Left renal cortex interstitium (tissue), 4 donors: ENCODE data around the gene SYNE1. TPM values are rescaled to one million over a fixed set of nuclear protein-coding genes. Genes with fewer than 3 reads are reported as not detected.
"Not testable (repeated sequence)": the region's sequence is repeated elsewhere in the genome, so short reads cannot be mapped to it uniquely, and the experiment has no call there.

Experiments
- DNase-seq, 4 donors: peaks; one replicate each; pipeline ENCODE4 v3.0.0-alpha.2; 2013; ENCODE audit warnings: low read depth in 4 of 4, low spot score in 2 of 4, missing footprints in 1 of 4
- polyA plus RNA-seq, 4 donors: library from polyadenylated mRNA; unstranded; fragments of 120-200 nt; gene quantifications; one replicate each; pipeline ENCODE4 v1.2.1, GENCODE V29; 2013; ENCODE audit not compliant: insufficient read length in 4 of 4

Gene SYNE1
- polyA plus RNA-seq, 4 donors, result 85.2 to 106 (median 101) TPM

DNA sequence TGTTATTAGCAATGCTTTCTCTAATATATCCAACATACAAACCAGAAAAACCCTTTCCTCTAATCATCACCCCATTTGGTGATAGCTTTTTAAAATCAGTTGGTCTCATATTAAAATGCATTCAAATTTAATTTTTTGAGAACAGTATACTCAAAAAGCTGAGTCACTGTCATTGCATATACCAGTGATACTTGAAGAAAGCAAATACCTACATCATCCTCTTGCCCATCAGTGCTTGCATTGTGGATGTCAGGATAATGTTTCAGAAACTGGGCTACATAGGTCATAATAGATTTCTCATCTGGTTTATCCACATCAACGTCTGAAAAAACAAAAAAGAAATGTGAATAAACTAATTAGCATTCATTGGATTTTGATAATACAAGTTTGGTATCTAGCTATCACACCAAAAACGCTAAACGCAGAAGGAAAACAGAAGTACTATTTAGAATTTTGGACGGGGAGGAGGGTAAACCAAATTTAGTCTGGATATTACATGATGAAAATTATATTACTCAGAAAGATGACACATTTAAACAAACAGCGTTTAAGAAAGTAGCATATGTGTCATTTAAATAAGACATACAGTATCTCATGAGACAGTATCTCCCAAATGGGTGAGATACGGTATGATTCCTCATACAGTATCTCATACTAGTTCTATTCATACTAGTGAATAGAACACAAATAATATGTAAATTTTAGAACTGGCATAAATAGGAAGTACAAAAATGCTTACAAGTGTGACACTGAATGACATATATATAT is 134.6 kb downstream of the SYNE1 start:
- no peak for DNase-seq

DNA sequence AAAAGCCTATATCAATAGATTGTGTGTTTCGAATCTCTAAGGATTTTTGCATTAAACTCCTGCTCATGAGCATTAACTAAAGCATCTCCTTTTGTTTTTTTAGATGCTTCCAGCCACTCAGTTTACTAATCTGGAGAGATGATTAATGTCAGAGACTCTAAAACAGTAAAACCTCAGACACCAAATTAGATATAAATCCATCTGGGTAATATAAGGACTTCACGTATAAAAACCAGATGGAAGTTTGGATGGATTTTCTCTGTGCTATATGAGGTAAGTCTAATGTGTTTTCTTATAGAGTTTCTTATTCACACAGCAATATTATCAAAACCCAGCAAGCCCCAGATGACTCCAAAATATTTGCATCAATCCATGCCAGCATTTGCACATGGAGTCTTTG is 137.2 kb downstream of the SYNE1 start:
- DNase-seq, result no peak

DNA sequence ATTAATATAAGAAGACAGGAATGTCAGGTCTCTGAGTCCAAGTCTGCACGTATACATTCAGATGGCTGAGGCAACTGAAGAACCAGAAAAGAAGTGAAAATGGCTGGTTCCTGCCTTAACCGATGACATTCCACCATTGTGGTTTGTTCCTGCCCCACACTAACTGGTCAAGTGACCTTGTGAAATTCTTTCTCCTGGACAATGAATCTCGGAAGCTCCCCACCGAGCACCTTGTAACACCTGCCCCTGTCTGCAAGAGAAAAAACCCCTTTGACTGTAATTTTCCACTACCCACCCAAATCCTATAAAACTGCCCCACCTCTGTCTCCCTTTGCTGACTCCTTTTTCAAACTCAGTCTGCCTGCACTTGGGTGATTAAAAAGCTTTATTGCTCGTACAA is 140.4 kb downstream of the SYNE1 start:
- DNase-seq, result no peak

DNA sequence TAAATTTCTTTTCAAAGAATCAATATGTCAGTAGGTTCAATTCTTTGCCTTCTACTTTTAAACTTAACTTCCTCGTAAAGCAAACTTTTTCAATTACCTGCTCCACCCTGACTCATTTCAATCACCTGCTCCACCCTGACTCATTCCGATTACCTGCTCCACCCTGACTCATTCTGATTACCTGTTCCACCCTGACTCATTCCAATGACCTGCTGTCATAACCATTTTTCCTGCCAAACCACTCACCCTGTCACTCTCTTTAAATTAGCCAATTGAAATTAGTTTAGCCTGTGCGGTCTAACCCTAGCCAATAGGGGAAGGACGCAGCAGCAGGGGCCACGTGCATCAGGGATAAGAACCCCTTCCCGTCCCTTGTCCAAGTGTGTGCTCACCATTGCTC is 141.7 kb downstream of the SYNE1 start:
- DNase-seq, result not testable (repeated sequence)

DNA sequence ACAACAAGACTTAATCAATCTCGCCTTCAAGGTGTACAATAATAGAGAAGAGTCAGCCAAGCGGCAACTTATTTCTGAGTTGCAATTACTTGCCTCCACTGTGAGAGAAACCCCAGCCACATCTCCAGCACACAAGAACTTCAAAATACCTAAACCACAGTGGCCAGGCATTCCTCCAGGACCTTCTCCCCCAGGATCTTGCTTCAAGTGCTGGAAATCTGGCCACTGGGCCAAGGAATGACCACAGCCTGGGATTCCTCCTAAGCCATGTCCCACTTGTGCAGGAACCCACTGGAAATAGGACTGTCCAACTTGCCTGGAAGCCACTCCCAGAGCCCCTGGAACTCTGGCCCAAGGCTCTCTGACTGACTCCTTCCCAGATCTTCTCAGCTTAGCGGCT is 144.9 kb downstream of the SYNE1 start:
- not testable (repeated sequence) for DNase-seq

GRCh38 chr6:152491501-152491900 is 145.7 kb downstream of the SYNE1 start:
- DNase-seq, result not testable (repeated sequence)

GRCh38 chr6:152490971-152491378 is 146.2 kb downstream of the SYNE1 start:
- not testable (repeated sequence) for DNase-seq

DNA sequence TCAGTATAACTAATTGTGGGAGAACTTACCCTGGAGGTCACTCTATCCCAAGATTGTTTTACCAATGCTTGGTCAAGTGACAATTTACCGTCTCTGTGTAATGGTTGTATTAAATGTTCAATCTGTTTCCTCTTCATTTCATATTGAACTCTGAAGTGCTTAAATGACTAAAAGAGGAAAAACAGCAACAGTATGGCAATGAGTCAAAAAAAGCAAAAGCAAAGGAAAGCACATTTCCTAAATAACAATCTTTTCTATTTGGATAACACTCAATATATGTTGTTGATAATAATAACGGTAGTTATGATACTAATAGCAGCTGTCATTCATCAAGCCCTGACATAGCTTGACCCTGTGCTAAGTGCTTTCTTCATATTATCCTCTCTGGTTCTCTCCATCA is 152.4 kb downstream of the SYNE1 start:
- DNase-seq, result no peak

DNA sequence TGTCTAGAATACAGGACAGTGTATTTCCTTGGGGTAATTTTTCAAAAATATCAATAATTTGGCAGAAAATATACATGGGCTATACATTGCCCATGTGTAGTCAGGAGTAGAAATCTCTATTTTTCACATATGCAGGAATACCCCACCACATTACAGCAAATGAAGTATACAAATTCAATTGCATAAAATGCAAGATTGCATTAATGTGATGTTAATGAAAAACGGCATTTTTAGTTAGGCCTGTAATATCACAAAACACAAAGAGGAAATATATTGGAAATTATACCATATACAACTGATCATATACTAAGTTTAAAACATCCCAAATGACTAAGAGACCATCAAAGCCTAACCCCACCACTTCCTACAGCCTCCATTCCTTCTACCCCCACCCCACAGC is 154.9 kb downstream of the SYNE1 start:
- DNase-seq, result no peak

DNA sequence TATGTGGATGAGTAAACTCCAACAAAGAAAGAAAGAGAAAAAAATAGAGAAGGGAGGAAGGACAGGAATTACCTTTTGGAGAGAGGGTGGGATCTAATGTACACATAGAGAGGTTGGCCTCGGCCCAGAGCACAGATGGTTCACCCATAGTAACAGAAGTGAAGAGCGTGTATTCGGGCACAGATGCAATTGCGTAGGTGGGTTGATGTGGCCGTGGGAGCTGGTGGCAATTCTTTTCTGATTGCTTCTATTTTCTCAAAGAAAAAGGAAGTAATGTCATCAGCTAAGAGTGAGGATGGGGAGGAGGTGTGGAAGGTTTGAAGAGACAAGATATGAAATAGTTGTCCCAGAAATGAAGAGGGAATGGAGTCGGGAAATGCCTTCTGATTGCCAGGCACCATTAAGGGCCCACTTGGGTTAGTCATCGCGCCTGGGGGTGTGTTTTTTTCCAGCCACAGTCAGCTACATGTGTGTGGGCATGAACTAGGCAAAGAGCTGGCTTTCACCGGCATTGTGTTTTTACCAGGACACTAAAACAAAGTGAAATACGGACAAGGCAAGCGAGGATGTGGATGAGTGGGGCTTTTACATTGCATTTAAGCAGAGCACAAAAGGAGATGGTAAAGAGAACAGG is 158.7 kb downstream of the SYNE1 start:
- no peak for DNase-seq

- no peak for DNase-seq
These were observed 162.8 kb downstream of the SYNE1 start for GRCh38 chr6:152474354-152474753.

DNA sequence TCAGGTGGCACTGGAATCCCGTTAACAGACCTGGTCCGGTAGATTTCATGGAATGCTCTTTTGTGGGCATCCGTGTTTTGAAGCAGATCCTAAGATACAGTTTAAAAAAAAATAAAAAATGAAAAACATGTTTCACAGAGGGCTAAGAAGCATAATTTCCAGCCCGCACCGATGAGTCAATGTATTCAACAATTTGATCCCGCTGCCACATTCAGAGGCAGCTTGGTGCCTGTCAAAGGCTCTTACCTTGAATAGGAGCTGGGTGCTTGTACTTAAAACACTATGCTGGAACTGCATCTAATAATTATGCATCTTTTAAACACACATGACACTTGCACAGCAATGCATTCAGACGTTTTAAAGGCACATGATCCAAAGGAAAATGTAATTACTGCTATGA is 164.8 kb downstream of the SYNE1 start:
- no peak for DNase-seq

GRCh38 chr6:152471456-152472265 is 165.5 kb downstream of the SYNE1 start:
- DNase-seq, result peak; percentile 13 to 48 (median 34)

- no peak for DNase-seq
These were observed 174.0 kb downstream of the SYNE1 start for GRCh38 chr6:152463164-152463563.

- no peak for DNase-seq
These were observed 174.4 kb downstream of the SYNE1 start for GRCh38 chr6:152462716-152463115.

GRCh38 chr6:152461556-152461955 is 175.6 kb downstream of the SYNE1 start:
- DNase-seq, result no peak

GRCh38 chr6:152458648-152459644 is 178.2 kb downstream of the SYNE1 start:
- no peak for DNase-seq

DNA sequence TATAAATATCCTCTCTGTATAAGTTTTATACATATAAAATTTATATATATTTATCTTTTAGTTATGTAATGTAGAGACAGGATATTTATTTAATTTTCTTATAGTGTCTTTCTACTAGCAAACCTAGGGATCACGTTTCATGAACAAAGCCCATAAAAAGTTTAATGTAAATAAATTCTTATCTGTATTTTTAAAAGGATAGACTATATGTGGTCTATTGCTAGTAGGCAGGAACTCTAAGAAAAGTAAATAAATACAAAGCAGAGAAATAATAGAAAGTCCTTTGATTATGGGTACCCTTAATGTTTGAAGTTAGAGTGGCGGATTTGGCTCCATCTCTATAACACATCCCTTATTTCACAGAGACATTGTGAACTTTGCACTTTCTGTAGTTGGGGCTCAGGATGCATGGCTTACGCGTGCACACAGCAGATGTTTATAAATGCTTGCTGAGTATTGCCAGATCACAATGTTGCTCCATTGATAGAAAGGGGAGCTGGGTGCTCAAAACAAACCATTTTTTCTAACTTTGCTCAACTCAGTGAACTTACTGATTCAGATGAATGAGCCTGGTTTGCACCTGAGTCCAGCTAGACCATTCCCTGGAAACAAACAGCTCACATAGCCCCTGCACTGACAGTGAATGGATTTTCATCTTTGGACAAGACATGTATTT is 179.1 kb downstream of the SYNE1 start:
- no peak for DNase-seq

- no peak for DNase-seq
These were observed 183.2 kb downstream of the SYNE1 start for GRCh38 chr6:152454003-152454402.

- no peak for DNase-seq
These were observed 183.7 kb downstream of the SYNE1 start for GRCh38 chr6:152453421-152453820.
